ENCODE measurements around the gene PTGIR.

Gene PTGIR

GRCh38 chr19:46598372-46598917, 26.4 kb downstream of the PTGIR start:
- no peak for DNase-seq

DNA sequence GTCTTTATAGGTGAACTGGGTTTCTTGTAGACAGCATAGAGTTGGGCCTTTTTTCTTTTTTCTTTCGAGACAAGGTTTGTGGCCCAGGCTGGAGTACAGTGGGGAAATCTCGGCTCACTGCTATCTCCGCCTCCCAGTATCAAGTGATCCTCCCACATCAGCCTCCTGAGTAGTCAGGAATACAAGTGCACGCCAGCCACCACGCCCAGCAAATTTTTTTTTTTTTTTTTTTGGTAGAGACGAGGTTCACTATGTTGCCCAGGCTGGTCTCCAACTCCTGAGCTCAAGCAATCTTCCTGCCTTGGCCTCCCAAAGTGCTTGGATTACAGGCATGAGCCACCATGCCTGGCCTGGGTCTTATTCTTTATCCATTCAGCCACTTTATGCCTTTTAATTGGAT, 28.9 kb downstream of the PTGIR start:
- DNase-seq = no peak

DNA sequence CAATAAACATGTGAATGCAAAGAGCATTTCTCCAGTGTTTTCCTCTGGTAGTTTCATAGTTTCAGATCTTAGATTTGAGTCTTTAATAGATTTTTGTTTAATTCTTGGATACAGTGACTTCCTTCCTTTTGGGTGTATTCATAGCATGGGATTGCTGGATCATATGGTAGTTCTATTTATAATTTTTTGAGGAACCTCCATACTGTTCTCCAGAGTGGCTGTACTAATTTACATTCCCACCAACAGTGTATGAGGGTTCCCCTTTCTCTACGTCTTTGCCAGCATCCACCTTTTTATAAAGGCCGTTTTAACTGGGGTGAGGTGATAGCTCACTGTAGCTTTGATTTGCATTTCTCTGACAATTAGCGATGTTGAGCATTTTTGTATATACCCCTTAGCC, 33.0 kb downstream of the PTGIR start:
- no peak for DNase-seq

DNA sequence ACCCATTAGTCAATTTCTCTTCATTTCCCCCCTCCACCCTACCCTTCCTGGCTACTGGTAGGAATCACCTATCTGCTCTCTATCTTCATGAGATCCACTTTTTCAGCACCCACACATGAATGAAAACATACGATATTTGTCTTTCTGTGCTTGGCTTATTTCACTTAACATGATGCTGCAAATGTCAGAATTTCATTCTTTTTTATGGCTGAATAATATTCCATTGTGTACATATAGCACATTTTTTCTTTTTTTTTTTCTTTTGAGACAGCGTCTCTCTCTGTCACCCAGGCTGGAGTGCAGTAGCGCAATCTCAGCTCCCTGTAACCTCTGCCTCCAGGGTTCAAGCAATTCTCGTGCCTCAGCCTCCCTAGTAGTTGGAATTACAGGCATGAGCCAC, 33.6 kb downstream of the PTGIR start:
- DNase-seq = no peak

- DNase-seq = no peak
Measured at GRCh38 chr19:46587861-46588260, 37.0 kb downstream of the PTGIR start.

- no peak for DNase-seq
Measured at GRCh38 chr19:46586294-46586693, 38.6 kb downstream of the PTGIR start.

- DNase-seq = no peak
Measured at GRCh38 chr19:46585539-46585938, 39.4 kb downstream of the PTGIR start.

DNA sequence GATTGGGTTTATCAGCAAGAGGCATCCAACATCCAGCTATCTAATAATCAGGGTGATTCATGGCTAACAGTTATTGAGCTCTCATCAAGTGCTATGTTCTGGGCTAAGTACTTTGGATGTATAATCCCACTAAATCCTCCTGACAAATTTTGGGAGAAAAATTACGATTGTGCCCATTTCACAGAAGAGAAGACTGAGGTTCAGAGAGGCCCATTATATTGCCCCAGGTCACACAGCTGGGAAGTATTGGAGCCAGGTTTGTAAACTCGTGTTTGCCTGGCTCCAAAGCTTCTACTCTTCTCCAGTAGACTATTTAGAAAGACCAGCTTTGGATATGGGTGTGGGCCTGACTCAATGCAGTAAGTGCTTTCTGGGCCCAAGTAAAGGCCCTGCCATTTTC, 44.6 kb downstream of the PTGIR start:
- no peak for DNase-seq

DNA sequence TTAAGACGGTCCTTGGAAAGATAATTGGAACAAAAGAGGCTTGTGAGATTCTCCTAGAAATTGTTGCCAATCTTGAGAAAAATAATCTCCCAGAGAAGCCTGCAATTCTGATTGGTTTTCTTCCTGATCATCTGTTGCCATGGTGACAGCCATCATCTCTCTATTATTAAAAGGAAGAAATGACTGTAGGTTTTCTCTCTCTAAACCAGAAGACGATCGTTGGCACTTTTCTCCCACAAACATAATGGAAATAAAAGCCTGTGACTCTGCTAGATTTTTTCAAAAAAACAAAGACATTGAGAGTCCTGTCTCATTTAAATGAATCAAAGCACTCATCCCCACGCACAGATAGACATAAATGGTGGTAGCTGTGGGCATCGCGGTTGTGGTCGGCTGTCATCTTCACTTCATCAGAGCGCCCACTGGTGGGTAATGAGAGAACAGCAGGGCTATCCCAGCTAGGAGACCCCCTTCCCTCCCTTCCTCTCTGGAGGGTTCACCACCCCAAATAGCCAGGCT, 45.5 kb downstream of the PTGIR start:
- DNase-seq = peak; percentile 39

GRCh38 chr19:46578450-46578849, 46.4 kb downstream of the PTGIR start:
- DNase-seq = no peak

GRCh38 chr19:46574533-46574932, 50.4 kb downstream of the PTGIR start:
- peak; percentile 56 for DNase-seq

DNA sequence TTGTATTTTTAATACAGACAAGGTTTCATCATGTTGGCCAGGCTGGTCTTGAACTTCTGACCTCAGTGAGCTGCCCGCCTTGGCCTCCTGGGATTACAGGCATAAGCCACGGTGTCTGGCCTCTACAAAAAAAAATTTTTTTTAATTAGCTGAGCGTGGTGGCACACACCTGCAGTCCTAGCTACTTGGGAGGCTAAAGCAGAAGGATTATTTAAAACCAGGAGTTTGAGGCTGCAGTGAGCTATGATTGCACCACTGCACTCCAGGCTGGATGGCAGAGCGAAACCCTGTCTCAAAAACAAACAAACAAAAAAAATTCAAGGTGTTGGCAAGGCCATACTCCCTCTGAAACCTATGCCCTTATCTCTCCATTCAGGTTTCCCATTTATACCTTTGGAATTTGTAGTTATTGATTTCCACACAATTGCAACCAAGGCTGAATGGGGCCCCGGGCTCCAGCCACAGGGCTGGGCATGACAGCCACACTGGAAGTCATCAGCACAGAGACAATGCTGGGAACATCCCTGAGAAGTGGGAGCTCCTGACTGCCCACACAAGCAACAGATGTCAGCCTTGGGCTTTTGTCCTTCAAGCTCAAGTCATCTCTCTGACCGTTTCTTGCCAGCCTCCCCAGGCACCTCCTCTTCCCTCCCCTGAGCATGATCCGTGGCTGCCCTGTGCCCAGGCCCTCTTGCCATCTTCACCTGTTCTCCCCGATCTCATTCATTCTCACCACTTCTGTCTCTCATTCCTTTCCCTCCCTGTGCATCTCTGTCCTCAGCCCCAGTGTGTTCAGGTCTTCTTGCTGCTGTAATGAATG, 51.0 kb downstream of the PTGIR start:
- no peak for DNase-seq

- DNase-seq = no peak
Measured at GRCh38 chr19:46571495-46571894, 53.4 kb downstream of the PTGIR start.
